Smooth muscle cell (in vitro differentiated cells): ENCODE results near the gene H6PD. TPM values are rescaled to one million over a fixed set of nuclear protein-coding genes. Genes with fewer than 3 reads are reported as not detected.

Experiments
- DNase-seq: peaks from one replicate; lab custom pipeline; 2025; ENCODE audit not compliant: unreplicated experiment; lab: John Stamatoyannopoulos, UW
- H2AFZ ChIP-seq: fragments of 200-600 bp; sonication (generic); 2 replicates; pipeline ENCODE4 v1.6.0; 2016; ENCODE audit warnings: antibody characterized with exemption, low read depth, mild to moderate bottlenecking
- H3F3A ChIP-seq: fragments of 200-600 bp; sonication (generic); 2 replicates; pipeline ENCODE4 v1.6.0; 2017; ENCODE audit warnings: antibody characterized with exemption, low read depth
- H3K27ac ChIP-seq: fragments of 200-600 bp; sonication (generic); 2 replicates; pipeline ENCODE4 v1.5.1; 2016; ENCODE audit warnings: low read depth, mild to moderate bottlenecking
- H3K27me3 ChIP-seq: fragments of 200-600 bp; sonication (generic); 2 replicates; pipeline ENCODE4 v1.6.1; 2016; ENCODE audit warnings: low read depth, mild to moderate bottlenecking
- H3K36me3 ChIP-seq: fragments of 200-600 bp; sonication (generic); 2 replicates; pipeline ENCODE4 v1.5.1; 2016; ENCODE audit warnings: low read depth
- H3K4me1 ChIP-seq: fragments of 200-600 bp; sonication (generic); 2 replicates; pipeline ENCODE4 v1.5.1; 2016; ENCODE audit warnings: low read depth
- H3K4me2 ChIP-seq: fragments of 200-600 bp; sonication (generic); 2 replicates; pipeline ENCODE4 v1.6.0; 2016; ENCODE audit warnings: mild to moderate bottlenecking
- H3K4me3 ChIP-seq: fragments of 200-600 bp; sonication (generic); 2 replicates; pipeline ENCODE4 v1.5.1; 2016; ENCODE audit warnings: mild to moderate bottlenecking
- H3K79me2 ChIP-seq: fragments of 200-600 bp; sonication (generic); 2 replicates; pipeline ENCODE4 v1.6.0; 2016; ENCODE audit warnings: low read depth, mild to moderate bottlenecking
- H3K9ac ChIP-seq: fragments of 200-600 bp; sonication (generic); 2 replicates; pipeline ENCODE4 v1.6.0; 2016; ENCODE audit warnings: low read depth
- H3K9me3 ChIP-seq: fragments of 200-600 bp; sonication (generic); replicated peaks from 2 replicates; pipeline ENCODE4 v1.5.1; 2016; ENCODE audit warnings: low read depth
- H4K20me1 ChIP-seq: fragments of 200-600 bp; sonication (generic); 2 replicates; pipeline ENCODE4 v1.6.0; 2016; ENCODE audit warnings: low read depth
- WGBS: methylation state at CpG from one replicate; pipeline ENCODE4 v1.1.7; 2016; ENCODE audit warnings: low lambda C conversion rate; 5-methylcytosine and 5-hydroxymethylcytosine counted together
- polyA plus RNA-seq: library from polyadenylated mRNA; unstranded; fragments of >200 nt; fragmentation: Nextera tagmentation; extraction: Ambion mirVana; gene quantifications from 2 replicates; pipeline ENCODE4 v1.2.1, GENCODE V29; 2016
- total RNA-seq: library from RNA; depleted of rRNA; stranded (reverse); fragments of >200 nt; gene quantifications from 2 replicates; pipeline ENCODE4 v1.2.3, GENCODE V29; 2014
- TF ChIP-seq, protein P1 (sequence below): fragments of 200-600 bp; sonication (generic); IDR thresholded peaks from 2 replicates; pipeline ENCODE4 v1.5.1; 2017; ENCODE audit warnings: borderline replicate concordance, mild to moderate bottlenecking, antibody characterized with exemption; ENCODE audit not compliant: insufficient read depth, poor library complexity, severe bottlenecking

H6PD gene
- total and polyA plus RNA-seq, 2 experiments from 2014 or later, result 15.1 to 15.3 TPM

GRCh38 chr1:9239622-9240401 is 5.2 kb downstream of the H6PD start:
- whole genome bisulfite sequencing, result 31% methylated on average over 16 of the region's 16 CpGs
- DNase-seq, result no peak
- Histone ChIP-seq H3K36me3 (no peaks in the 10 kb centered on the region), H3K4me1 (peaks cover 16% of the 10 kb centered on the region), H4K20me1 (peaks cover 28% of the 10 kb centered on the region), H3K9ac (peak overlapping the region; percentile 23), H3F3A (peaks cover 11% of the 10 kb centered on the region), H3K27me3 (no peaks in the 10 kb centered on the region), H3K4me3 (peak overlapping the region; percentile 3), H3K27ac (peak overlapping the region; percentile 78), H3K9me3 (no peaks in the 10 kb centered on the region), H2AFZ (no peak overlapping the region), H3K79me2 (peaks cover 16% of the 10 kb centered on the region), H3K4me2 (peak overlapping the region; percentile 22)
- TF ChIP-seq, protein P1, sequence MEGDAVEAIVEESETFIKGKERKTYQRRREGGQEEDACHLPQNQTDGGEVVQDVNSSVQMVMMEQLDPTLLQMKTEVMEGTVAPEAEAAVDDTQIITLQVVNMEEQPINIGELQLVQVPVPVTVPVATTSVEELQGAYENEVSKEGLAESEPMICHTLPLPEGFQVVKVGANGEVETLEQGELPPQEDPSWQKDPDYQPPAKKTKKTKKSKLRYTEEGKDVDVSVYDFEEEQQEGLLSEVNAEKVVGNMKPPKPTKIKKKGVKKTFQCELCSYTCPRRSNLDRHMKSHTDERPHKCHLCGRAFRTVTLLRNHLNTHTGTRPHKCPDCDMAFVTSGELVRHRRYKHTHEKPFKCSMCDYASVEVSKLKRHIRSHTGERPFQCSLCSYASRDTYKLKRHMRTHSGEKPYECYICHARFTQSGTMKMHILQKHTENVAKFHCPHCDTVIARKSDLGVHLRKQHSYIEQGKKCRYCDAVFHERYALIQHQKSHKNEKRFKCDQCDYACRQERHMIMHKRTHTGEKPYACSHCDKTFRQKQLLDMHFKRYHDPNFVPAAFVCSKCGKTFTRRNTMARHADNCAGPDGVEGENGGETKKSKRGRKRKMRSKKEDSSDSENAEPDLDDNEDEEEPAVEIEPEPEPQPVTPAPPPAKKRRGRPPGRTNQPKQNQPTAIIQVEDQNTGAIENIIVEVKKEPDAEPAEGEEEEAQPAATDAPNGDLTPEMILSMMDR, result no peak

DNA sequence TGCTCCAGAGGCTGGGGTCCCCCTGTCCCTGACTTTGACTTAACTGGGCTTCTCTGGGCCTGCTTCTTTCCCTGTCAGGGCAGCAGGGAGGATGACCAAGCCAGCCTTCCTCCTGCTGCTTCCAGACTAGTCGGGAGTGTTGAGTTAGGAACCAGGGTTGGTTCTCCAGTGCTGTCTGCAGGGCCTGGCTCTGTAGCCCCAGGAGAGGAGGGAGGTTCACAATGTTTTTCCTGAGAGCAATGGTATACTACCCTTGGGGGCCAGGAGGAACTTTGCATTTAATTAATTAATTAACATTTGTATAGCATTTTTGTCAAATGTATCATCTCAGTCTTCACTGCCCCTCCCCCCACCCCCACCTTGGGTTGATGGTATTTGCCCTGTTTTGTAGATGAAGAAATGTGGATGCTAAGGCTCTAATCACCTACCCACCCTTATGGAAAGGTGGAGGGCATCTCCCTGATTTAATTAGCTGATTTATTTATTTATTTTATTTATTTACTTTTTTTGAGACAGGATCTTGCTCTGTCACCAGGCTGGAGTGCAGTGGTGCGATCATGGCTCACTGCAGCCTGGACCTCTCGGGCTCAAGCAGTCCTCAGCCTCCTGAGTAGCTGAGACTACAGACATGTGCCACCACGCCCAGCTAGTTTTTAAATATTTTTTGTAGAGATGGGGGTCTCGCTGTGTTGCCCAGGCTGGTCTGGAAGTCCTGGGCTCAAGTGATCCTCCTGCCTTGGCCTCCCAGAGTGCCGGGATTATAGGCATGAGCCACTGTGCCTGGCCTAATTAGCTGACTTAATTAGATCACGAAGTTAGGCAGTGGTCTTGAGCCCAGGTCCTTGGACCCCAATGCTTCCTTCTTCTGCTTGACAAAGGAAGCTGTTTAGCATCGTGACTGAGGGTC is 6.6 kb downstream of the H6PD start:
- peaks cover 12% of the 10 kb centered on the region for H3K79me2 ChIP-seq
- H4K20me1 ChIP-seq, result peaks cover 28% of the 10 kb centered on the region
- no peak for DNase-seq
- peaks cover 8% of the 10 kb centered on the region for H3F3A ChIP-seq
- WGBS, result 89% methylated on average over 8 of the region's 8 CpGs
- H2AFZ ChIP-seq, result no peak overlapping the region
- no peak overlapping the region for H3K27ac ChIP-seq
- H3K27me3 ChIP-seq, result no peaks in the 10 kb centered on the region
- no peak overlapping the region for H3K9ac ChIP-seq
- TF ChIP-seq, protein P1, result no peak
- H3K36me3 ChIP-seq, result no peaks in the 10 kb centered on the region
- H3K4me2 ChIP-seq, result peak overlapping the region; percentile 41
- H3K4me1 ChIP-seq, result peaks cover 6% of the 10 kb centered on the region
- no peaks in the 10 kb centered on the region for H3K9me3 ChIP-seq
- H3K4me3 ChIP-seq, result no peak overlapping the region

- Histone ChIP-seq H3K4me3 (no peak overlapping the region), H3K4me1 (peaks cover 5% of the 10 kb centered on the region), H3K9ac (no peak overlapping the region), H3K4me2 (peak overlapping the region; percentile 55), H2AFZ (no peak overlapping the region), H3K27ac (no peak overlapping the region), H3F3A (peaks cover 8% of the 10 kb centered on the region), H4K20me1 (peaks cover 28% of the 10 kb centered on the region), H3K79me2 (peaks cover 5% of the 10 kb centered on the region), H3K9me3 (no peaks in the 10 kb centered on the region), H3K36me3 (no peaks in the 10 kb centered on the region), H3K27me3 (no peaks in the 10 kb centered on the region)
- TF ChIP-seq, protein P1, result no peak
- 93% methylated on average over 10 of the region's 10 CpGs for WGBS
- DNase-seq, result no peak
Measured at GRCh38 chr1:9241891-9242290, 7.3 kb downstream of the H6PD start.
